VCaP (cell line): Measurements from ENCODE around the gene CBX8.

Experiments
- H3K27ac ChIP-seq: fragments of 450-650 bp; 2 replicates; pipeline ENCODE4 v1.5.1; 2017
- TF ChIP-seq, protein P1 (sequence below): fragments of 450-650 bp; conservative IDR thresholded peaks from 2 replicates; pipeline ENCODE4 v1.5.1; 2017; ENCODE audit warnings: mild to moderate bottlenecking, moderate library complexity

CBX8 gene

DNA sequence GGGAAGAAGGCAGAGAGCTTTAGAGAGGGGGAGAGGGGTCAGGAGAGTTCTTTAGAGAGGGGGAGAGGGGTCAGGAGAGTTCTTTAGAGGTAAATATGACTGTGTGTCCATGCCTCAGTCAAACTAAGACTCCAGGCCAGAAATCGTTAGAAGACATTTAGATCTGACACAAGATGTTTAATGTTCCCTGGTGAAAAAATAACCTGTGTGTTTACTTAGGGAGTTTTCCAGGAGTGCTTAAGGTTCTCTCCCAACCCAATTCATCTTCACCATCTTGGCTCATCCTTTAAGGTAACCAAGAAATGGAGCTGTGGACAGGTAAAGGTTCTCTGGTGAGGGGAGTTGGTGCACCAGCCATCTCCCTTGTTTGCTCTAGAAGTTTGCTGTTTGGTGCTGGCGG lies 32.6 kb upstream of the CBX8 start:
- TF ChIP-seq, protein P1, sequence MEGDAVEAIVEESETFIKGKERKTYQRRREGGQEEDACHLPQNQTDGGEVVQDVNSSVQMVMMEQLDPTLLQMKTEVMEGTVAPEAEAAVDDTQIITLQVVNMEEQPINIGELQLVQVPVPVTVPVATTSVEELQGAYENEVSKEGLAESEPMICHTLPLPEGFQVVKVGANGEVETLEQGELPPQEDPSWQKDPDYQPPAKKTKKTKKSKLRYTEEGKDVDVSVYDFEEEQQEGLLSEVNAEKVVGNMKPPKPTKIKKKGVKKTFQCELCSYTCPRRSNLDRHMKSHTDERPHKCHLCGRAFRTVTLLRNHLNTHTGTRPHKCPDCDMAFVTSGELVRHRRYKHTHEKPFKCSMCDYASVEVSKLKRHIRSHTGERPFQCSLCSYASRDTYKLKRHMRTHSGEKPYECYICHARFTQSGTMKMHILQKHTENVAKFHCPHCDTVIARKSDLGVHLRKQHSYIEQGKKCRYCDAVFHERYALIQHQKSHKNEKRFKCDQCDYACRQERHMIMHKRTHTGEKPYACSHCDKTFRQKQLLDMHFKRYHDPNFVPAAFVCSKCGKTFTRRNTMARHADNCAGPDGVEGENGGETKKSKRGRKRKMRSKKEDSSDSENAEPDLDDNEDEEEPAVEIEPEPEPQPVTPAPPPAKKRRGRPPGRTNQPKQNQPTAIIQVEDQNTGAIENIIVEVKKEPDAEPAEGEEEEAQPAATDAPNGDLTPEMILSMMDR, result no peak
- H3K27ac ChIP-seq, result peak overlapping the region; percentile 77

DNA sequence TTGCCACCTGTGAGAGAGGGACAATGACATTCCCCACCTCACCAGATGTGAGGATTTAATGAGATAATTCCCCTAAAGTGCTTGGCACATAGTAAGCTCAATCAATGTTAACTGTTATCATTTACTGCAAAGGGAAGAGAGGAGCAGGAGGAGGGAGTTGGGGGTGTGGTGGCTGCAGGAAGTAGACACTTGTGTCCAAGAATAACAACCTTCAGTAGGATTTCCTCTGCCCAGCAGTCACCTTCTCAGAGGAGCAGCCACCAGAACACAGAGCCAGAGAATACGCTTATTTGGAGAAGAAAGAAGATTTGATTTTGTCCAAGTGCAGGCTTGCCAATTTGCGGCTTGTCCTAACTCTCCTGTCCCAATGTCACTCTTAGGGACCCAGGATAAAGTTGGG lies 32.1 kb upstream of the CBX8 start:
- TF ChIP-seq, protein P1, result no peak
- peak overlapping the region; percentile 77 for H3K27ac ChIP-seq

DNA sequence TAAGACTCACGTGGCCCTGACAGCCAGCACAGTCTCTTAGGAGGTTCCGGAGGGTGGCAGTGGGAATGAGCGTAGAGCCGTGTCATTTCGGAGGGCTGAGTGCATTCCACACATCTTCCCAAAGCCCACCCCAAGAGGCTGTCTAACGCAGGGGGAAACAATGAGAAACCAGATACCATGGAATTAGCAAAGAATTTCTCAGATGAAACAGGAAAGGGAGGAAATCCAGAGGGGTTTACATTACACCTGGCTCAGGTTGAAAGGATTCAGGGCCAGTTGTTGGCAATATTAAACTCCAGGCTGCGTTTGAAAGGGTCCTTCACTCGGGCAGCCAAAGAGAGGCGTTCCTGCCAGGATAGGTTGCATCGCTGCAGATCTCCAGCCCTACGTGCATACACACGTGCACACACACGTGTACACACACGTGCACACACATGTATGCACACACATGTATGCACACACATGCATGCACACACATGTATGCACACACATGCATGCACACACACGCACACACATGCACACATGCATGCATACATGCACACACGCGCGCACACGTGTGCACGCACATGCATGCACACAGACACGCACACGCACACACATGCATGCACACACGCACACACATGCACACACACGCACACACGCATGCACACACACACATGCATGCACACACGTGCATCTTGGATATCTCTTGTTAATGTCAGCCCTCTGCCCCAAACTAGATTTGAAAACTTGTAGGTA lies 30.1 kb upstream of the CBX8 start:
- TF ChIP-seq, protein P1, result no peak
- peak overlapping the region; percentile 77; the same call in 1 of the 2 replicates for H3K27ac ChIP-seq

DNA sequence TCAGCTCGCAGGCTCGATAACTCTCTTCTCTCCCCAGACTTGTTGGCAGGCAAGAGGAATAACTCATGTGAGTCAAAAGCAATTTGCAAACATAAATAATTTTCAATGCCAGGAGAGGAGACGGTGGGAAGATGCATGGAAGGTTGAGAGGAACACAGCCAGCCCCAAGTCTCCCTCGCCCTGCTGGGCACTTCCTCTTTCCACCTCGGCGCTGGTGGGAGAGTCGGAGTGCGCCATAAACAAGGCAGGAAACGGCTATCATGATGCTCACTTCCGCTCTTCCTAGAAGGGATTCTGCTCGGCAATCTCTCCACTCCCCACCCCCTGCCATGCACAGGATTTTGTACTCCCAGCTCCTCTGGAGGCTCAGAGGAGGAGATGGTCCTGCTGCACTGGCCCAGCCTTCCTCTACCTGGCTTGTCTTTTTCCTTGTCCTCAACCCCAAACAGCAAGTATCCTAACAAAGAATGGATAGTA lies 29.4 kb upstream of the CBX8 start:
- TF ChIP-seq, protein P1, result no peak
- H3K27ac ChIP-seq, result no peak overlapping the region

DNA sequence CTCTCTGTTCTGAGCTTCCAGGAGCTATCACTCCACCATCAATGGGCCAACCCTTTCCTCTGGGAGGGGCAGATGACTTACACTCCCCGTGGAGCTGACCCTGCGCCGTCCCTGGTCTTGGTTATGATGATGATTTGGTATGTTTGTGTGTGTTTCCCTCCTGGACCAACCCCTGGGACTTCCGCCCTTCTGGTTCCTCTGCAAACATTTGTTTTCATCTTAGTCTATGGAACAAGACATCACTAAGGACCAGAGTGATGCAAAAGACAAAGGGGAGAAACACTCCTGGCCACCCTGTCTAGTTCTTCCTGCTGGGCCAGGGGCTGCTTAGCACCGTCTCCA lies 28.7 kb upstream of the CBX8 start:
- H3K27ac ChIP-seq, result no peak overlapping the region
- TF ChIP-seq, protein P1, result no peak

DNA sequence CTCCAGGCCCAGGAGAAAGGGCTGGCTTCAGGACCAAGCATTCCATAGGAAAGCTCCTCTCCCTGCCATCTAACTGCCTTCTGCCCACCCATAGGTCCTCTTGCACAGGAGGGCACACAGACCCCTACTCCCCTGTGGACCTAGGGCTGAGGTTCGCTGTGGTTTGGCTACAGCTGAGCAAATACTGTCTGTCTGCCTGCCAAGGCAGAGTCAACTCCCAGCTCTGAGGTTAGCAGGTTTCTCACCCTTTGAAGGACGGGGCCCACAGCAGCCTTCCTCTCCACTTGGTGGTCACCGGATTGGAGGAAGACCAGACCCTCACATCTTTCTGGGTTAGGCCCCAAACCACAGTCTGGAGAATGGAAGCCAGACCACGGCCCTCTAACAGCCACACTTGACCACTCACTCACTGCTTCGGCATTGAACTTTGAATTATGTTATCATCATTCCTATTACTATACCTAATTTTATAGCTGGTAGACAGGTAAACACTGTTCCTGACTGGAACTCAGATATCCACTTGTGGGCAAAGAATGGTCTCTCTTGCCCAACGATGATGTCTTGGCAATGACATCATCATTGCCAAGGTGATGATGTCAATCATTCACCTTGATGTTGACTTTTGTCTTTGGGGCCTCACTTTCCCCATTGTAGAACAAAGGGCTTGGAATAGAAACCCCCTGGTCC lies 28.2 kb upstream of the CBX8 start:
- TF ChIP-seq, protein P1, result no peak
- no peak overlapping the region for H3K27ac ChIP-seq

DNA sequence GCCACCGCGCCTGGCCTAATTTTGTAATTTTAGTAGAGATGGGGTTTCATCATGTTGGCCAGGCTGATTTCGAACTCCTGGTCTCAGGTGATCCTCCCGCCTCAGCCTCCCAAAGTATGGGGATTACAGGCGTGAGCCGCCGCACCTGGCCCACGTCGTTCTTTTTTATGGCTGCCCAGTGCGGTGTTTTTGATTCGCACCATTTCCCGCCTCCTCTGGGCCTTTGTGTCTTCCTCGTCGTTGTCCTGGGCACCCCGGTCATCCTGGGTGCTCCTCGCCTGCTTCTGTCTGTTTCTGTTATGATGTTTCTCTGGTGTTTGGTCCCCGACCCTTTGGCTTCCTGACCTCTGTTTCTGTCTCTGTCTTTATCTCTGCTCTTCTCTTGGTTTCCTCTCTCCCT lies 27.4 kb upstream of the CBX8 start:
- no peak overlapping the region for H3K27ac ChIP-seq

More for the DNA sequence above, 27.4 kb upstream of the CBX8 start:
- TF ChIP-seq, protein P1, result no peak
